Left renal pelvis (tissue), 4 donors: ENCODE data around the gene YPEL3. TPM values are rescaled to one million over a fixed set of nuclear protein-coding genes. Genes with fewer than 3 reads are reported as not detected.

ENCODE experiments used
- DNase-seq, 4 donors: peaks; one replicate each; pipeline ENCODE4 v3.0.0-alpha.2; 2013; ENCODE audit warnings: low read depth in 4 of 4, low spot score in 3 of 4
- polyA plus RNA-seq, 4 donors: library from polyadenylated mRNA; unstranded; fragments of 120-200 nt; gene quantifications; one replicate each; pipeline ENCODE4 v1.2.1, GENCODE V29; 2013; ENCODE audit not compliant: insufficient read length in 4 of 4

The YPEL3 gene
- polyA plus RNA-seq, 4 donors: 51.7 to 78.4 (median 59.6) TPM

DNA sequence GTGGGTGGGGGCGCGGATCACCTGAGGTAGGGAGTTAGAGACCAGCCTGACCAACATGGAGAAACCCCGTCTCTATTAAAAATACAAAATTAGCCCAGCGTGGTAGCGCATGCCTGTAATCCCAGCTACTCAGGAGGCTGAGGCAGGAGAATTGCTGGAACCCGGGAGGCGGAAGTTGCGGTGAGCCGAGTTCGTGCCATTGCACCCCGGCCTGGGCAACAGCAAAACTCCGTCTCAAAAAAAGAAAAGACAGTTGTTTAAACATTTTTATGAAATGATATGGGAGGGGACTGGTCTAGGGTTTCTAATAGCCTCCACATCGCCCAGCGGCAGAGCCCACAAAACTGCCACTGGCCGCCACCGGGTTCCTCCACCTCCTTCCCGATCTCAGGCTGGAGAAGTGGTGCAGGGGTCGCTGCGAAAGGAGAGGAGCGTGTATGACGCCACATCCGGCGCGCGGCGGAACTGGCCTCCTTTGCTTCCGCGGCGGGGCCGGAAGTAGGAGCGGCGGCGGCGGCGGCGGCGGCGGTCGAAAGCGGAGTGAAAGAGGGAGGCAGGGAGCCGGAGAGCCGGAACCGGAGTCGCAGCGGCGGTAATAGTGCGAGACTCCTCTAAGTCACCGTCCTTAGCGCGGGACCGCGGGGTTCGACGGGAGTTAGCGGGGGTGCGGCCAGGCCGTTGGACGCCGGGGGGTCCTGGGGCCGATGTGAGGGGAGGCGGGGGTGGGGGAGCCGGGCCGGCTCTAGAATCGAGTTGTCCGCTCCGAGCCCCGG, 20.3 kb downstream of the YPEL3 start, which contains the start of gene PPP4C:
PPP4C (plus strand) TSS at position 492 of the 773 bp plus-strand sequence. CDS start 384 bp downstream, outside the sequence.
- DNase-seq: peak in 2 of 4 donors; percentile 74 to 80

GRCh38 chr16:30070490-30070889, 25.5 kb downstream of the YPEL3 start:
- DNase-seq: no peak

DNA sequence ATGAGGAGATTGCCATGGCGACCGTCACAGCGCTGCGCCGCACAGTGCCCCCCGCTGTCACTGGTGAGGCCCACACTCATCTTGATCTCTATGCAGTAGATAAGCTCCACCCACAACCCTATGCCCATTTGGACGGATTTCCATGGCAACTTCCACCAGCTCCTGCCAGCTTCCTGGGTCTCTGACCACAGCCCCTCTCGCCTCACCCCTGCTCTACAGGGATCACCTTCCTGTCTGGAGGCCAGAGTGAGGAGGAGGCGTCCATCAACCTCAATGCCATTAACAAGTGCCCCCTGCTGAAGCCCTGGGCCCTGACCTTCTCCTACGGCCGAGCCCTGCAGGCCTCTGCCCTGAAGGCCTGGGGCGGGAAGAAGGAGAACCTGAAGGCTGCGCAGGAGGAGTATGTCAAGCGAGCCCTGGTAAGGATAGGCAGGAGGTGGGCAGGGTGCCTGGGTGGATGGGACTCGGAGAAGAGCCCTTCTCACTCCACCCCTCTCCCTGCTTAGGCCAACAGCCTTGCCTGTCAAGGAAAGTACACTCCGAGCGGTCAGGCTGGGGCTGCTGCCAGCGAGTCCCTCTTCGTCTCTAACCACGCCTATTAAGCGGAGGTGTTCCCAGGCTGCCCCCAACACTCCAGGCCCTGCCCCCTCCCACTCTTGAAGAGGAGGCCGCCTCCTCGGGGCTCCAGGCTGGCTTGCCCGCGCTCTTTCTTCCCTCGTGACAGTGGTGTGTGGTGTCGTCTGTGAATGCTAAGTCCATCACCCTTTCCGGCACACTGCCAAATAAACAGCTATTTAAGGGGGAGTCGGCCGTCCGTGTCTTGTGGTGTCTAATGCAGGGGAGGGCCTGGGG, 26.2 kb downstream of the YPEL3 start:
- DNase-seq: no peak

- no peak for DNase-seq
Observed at GRCh38 chr16:30068750-30069610, 27.0 kb downstream of the YPEL3 start.

GRCh38 chr16:30068333-30068732, 27.7 kb downstream of the YPEL3 start:
- DNase-seq: no peak

- DNase-seq: no peak
Observed at GRCh38 chr16:30067584-30067916, 28.5 kb downstream of the YPEL3 start.

GRCh38 chr16:30066761-30067583, 29.0 kb downstream of the YPEL3 start:
- DNase-seq: no peak

DNA sequence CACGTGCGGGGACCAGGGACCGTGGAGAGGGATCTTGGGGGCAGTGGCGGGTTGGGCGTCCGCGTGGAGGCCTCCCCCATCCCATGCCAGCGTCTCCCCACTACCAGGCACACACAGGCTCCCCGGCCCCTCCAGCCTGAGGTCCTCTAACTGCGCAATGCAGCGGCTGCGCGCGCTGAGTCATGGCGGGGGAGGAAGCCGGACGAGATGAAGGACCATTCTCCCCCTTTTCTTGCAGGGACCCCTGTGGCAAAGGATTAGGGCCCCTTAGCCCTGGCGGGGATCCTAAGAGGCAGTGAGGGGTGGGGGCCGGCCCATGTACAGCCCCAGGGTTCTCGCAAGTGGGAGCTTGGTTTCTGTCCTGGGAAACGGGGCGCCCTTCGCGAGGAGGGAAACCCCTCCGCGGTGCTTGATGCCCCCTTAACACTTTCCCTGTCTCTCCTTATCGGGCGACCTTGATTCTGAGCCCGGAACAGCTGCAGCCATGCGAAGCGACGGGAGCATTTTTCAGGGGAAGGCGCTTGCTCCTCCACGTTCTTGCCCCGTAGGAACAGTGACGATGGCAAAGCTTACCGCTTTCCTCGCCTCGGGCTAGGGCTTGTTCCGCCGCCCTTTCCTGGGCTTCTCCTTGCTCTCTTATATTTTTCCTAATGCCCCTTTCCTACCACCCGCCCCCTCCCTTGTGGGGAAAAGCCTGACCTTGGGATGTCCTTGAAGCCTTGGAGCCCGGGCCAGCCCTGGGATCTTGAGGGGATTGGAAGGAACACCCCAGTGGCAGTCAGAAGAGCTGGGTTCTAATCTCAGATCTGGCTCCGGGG, 29.9 kb downstream of the YPEL3 start:
- DNase-seq: no peak

DNA sequence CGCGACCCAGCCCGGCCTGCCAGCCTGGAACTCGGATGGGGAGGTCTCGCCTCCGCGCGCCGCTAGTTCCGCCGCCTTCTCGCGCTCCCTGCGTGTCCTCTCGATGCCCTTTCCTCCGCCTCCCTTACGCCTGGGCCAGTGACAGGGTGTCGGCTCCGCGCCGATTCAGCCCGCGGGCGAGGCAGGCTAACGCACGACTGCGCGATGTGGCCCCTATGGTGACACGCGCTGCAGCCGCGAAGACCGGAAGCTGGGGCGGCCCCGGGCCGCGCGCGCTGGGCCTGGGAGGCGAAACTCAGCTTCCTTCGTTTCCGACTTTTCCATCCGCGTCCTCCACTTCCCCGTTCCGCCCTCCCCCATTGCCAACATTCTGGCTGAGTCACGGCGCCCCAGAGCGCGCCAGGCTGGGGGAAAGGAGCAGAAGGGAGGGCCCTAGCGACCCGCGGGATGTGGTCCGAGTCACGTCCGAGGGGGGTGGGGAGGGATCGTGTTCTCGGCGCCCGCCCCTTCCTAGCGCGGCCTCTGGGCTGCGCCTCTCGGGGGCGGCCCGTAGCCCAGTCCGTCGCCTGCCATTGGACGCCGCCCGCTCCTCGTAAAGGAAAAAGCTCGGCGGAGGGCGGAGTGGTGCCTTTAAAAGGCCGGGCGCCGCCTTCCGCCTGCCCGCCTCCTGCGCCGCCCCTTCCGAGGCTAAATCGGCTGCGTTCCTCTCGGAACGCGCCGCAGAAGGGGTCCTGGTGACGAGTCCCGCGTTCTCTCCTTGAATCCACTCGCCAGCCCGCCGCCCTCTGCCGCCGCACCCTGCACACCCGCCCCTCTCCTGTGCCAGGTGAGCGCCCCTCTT, 30.7 kb downstream of the YPEL3 start, which contains the start of gene ALDOA:
ALDOA (plus strand) TSS at position 659 of the 841 bp plus-strand sequence. CDS start 1,138 bp downstream, outside the sequence.
- peak; percentile 93 to 97 (median 95) for DNase-seq

DNA sequence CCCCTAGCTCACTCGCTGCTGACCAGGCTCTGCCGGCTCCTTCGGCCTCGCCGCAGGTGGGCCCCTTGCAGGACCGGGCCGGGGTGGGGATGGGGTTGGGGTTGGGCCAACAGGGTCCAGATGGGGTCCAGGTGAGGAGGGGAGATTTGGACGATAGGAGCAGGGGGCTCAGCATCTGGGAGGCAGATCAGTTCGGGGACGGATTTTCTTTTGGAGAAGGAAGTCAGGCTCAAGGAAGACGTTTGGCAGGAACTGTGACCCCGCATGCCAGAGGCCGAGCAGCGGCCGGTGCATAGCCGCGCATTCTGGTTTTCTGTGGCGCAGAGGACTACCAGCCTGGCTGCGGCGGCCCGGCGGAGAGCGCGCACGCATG, 31.3 kb downstream of the YPEL3 start:
- DNase-seq: no peak

- DNase-seq: no peak
Observed at GRCh38 chr16:30063893-30064728, 31.9 kb downstream of the YPEL3 start.

DNA sequence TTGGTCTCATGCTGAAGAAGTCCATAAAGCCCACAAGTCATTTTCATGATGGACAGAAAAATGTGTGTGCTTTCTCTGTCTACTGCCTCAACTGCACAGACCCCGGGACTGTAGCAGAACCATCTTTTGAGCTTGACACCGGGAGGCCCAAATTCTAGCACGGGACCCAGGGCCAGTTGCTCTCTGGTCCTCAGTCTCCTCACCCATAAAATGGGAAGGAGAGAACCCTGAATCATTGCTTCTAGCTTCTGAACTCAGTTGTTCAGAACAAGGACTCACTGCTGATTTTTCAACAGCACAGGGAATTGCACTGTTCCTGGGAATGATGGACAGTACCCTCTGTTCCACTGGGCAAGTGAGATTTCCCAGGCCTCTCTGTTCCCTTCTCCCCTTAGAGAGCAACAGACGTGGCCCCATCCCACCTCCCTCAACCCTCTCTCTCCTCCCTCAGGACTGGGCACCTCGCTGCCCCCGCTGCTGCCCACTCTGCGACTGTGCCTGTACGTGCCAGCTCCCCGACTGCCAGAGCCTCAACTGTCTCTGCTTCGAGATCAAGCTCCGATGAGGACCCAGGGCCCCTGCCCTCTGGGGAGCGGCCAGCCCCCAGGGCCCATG, 32.6 kb downstream of the YPEL3 start:
- DNase-seq: no peak

- no peak for DNase-seq
Observed at GRCh38 chr16:30060836-30061554, 35.0 kb downstream of the YPEL3 start.

DNA sequence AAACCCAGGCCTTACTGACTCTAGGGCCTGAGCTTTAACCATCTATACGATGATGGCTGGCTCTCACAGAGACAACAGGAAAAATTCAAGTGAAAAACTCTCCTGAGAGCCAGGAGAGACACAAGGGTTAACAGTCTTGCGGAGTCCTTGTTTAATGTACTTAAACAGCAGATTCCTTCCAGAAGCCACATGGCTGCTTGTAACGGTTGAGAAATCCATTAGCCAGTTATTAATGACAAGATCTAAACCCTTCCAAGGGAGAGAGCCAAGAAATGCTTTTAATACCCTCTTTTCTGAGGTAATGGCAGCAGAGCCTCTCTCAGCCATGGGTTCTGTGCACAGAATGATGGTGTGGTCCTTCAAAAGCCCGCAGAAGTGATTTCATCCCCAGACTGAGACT, 35.7 kb downstream of the YPEL3 start:
- no peak for DNase-seq

DNA sequence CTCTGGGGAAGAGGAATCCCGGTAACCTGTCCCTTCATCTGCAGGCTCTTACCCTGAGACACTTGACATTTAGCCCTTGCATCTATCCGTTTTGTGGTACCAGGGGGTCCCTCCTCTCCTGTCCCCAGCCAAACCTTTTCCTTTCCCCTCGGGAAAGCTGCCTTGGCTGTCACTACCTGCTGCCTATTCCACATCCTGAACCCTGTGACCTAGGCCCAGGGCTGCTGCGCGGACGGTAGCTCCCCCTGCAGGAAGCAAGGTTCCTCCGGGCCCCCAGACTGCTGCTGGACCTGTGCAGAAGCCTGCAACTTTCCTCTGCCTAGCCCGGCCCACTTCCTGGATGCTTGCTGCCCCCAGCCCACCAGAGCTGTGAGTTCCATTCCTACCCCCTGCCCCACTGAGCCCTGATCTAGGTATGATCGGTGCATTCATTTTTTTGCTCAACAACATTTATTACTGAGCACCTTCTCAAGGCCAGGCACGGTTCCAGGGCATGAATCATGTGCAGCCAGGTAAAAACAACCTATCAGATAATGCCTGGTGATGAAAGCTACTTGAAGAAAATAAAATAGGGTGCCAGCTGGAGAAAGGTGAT, 41.0 kb downstream of the YPEL3 start:
- no peak for DNase-seq

- no peak for DNase-seq
Observed at GRCh38 chr16:30054451-30054850, 41.6 kb downstream of the YPEL3 start.
